Psoas muscle (tissue), 8 donors: ENCODE measurements around the gene AHNAK2. TPM values are rescaled to one million over a fixed set of nuclear protein-coding genes. Genes with fewer than 3 reads are reported as not detected.

Experiments
- ATAC-seq, 4 donors: fragments of 200-7000 bp; cut with Tn5 transposase; one replicate each; pipeline ENCODE4 v1.9.1; 2020; ENCODE audit warnings: moderate library complexity in 3 of 4, mild to moderate bottlenecking in 2 of 4
- DNase-seq, 2 donors: peaks; one replicate each; pipeline ENCODE4 v3.0.0-alpha.2; 2020
- H3K27ac ChIP-seq: fragments of 200-600 bp; one replicate; pipeline ENCODE4 v1.8.0; 2022
- H3K27me3 ChIP-seq, 3 donors: fragments of 200-600 bp in 1 of 3; one replicate each; pipeline versions ENCODE4 v1.6.1 to v1.8.0; 2013 to 2022; ENCODE audit warnings: low read length in 2 of 3, mild to moderate bottlenecking in 2 of 3, moderate library complexity in 1 of 3; ENCODE audit not compliant: insufficient read depth in 3 of 3
- H3K36me3 ChIP-seq, 2 donors: fragments of 200-600 bp in 1 of 2; one replicate each; pipeline versions ENCODE4 v1.6.1 to v1.8.0; 2013 to 2022; ENCODE audit warnings: low read depth in 1 of 2, mild to moderate bottlenecking in 1 of 2, moderate library complexity in 1 of 2; ENCODE audit not compliant: insufficient read depth in 1 of 2
- H3K4me1 ChIP-seq: fragments of 200-600 bp; one replicate; pipeline ENCODE4 v1.8.0; 2022
- H3K4me3 ChIP-seq: fragments of 200-600 bp; one replicate; pipeline ENCODE4 v1.8.0; 2022; ENCODE audit warnings: mild to moderate bottlenecking
- H3K9me3 ChIP-seq: fragments of 200-600 bp; one replicate; pipeline ENCODE4 v1.8.0; 2022
- WGBS, 3 donors: extraction: QIAGEN DNeasy Blood & Tissue Kit; methylation state at CpG; one replicate each; pipeline versions ENCODE4 v1.1.6 to v1.1.7; 2013; 5-methylcytosine and 5-hydroxymethylcytosine counted together
- intact Hi-C, 2 donors: fragments of 100-400 bp; cut with DNase I; formaldehyde crosslinking; loops; one replicate each; pipeline versions ENCODE4 v1.11.0 to v1.14.2; 2022
- polyA plus RNA-seq, 3 donors: library from polyadenylated mRNA; stranded (reverse); fragments of 200-250 nt; gene quantifications; one replicate each; pipeline ENCODE4 v1.2.3, GENCODE V29; 2013
- total RNA-seq, 4 donors: library from RNA; stranded (reverse); fragmentation: NEBNext Ultra II Directional in 2 of 4; extraction: Animal tissue kit (Norgen Biotek cat#: 25700) in 2 of 4; gene quantifications; one replicate each; pipeline versions ENCODE4 v1.2.1 to v1.2.4, GENCODE V29; 2021 to 2023
- TF ChIP-seq, protein P1 (sequence below): fragments of 200-600 bp; IDR thresholded peaks from one replicate; pipeline ENCODE4 v1.8.0; 2022; ENCODE audit warnings: antibody characterized with exemption
- donor health status: healthy with polysubstance abuse.
- donor health status: DM: no; HTN: no; CAD: no; lungs with moderate emphysema.
- donor health status: Bipolar disorder and iron deficiency.
- donor health status: healthy.
- donor health status: DM: yes; HTN: yes; CAD: no.
- donor health status: DM: no; HTN: no; CAD: no.
- donor health status: DM: no; HTN: no; CAD: no.
- donor health status: DM: yes; HTN: yes; CAD: no.

The AHNAK2 gene
- total and polyA plus RNA-seq, 7 donors = 0.69 to 4.7 (median 2.0) TPM

DNA sequence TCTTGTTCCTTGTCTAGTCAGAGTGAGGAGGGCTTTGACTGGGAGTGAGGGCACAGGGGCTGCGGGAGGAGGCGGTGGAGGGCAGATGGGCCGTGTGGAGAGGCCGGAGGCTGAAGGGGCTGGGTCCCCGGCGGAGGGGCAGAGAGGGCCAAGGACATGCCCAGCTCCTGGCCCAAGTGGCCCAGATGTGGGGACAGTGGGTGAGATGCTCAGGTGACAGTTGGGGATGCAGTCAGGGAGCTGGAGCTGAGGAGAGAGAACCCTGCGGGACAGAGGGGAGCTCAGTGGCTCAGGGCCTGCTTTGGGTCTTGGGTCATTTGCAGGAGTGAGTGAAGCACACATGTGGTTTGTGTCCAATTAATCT, 80.0 kb downstream of the AHNAK2 start:
- no peaks in the 10 kb centered on the region for H3K27me3 ChIP-seq
- H3K4me1 ChIP-seq = no peaks in the 10 kb centered on the region
- H3K27ac ChIP-seq = no peak overlapping the region
- ATAC-seq (no peak), DNase-seq (peak in 1 of 2 donors; percentile 38)
- H3K4me3 ChIP-seq = no peak overlapping the region
- TF ChIP-seq, protein P1, sequence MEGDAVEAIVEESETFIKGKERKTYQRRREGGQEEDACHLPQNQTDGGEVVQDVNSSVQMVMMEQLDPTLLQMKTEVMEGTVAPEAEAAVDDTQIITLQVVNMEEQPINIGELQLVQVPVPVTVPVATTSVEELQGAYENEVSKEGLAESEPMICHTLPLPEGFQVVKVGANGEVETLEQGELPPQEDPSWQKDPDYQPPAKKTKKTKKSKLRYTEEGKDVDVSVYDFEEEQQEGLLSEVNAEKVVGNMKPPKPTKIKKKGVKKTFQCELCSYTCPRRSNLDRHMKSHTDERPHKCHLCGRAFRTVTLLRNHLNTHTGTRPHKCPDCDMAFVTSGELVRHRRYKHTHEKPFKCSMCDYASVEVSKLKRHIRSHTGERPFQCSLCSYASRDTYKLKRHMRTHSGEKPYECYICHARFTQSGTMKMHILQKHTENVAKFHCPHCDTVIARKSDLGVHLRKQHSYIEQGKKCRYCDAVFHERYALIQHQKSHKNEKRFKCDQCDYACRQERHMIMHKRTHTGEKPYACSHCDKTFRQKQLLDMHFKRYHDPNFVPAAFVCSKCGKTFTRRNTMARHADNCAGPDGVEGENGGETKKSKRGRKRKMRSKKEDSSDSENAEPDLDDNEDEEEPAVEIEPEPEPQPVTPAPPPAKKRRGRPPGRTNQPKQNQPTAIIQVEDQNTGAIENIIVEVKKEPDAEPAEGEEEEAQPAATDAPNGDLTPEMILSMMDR = no peak
- H3K36me3 ChIP-seq = peaks cover 0 to 8% of the 10 kb centered on the region in 2 donors
- no peaks in the 10 kb centered on the region for H3K9me3 ChIP-seq
- intact Hi-C loops = no loop called here
- WGBS, 3 donors = 94 to 96% (median 94%) methylated on average over 7 of the region's 7 CpGs

- 85 to 91% (median 87%) methylated on average over 37 of the region's 37 CpGs for WGBS, 3 donors
- DNase-seq = peak; percentile 14 to 48
- intact Hi-C loops = no loop called here
Observed at GRCh38 chr14:104897330-104898194, 80.6 kb downstream of the AHNAK2 start.

GRCh38 chr14:104895786-104896661, 82.2 kb downstream of the AHNAK2 start:
- DNase-seq (peak; percentile 23 to 48), ATAC-seq (peak in 1 of 4 donors; percentile 15)
- Histone ChIP-seq H3K4me3 (no peak overlapping the region), H3K9me3 (no peaks in the 10 kb centered on the region), H3K27me3 (no peaks in the 10 kb centered on the region), H3K27ac (no peak overlapping the region), H3K36me3 (peaks cover 0 to 8% of the 10 kb centered on the region in 2 donors), H3K4me1 (no peaks in the 10 kb centered on the region)
- WGBS, 3 donors = 55 to 64% (median 57%) methylated on average over 28 to 34 of the region's 34 CpGs
- intact Hi-C loops = loop anchor here in 1 of 2 donors (1.0 kb wide), 1 partner anchor 149 kb away; no protein-coding TSS in a partner anchor
- TF ChIP-seq, protein P1 = no peak

More at GRCh38 chr14:104897330-104898194, 80.6 kb downstream of the AHNAK2 start:
- no peaks in the 10 kb centered on the region for H3K4me1 ChIP-seq
- H3K27me3 ChIP-seq = no peaks in the 10 kb centered on the region
- no peaks in the 10 kb centered on the region for H3K9me3 ChIP-seq
- TF ChIP-seq, protein P1 = no peak
- no peak overlapping the region for H3K4me3 ChIP-seq
- peaks cover 0 to 8% of the 10 kb centered on the region in 2 donors for H3K36me3 ChIP-seq
- no peak overlapping the region for H3K27ac ChIP-seq
- peak in 1 of 4 donors; percentile 10 for ATAC-seq

- ATAC-seq (peak in 1 of 4 donors; percentile 10), DNase-seq (peak; percentile 12 to 45)
- 55 to 74% (median 58%) methylated on average over 9 of the region's 9 CpGs for WGBS, 3 donors
- no peak overlapping the region for H3K4me3 ChIP-seq
- peaks cover 0 to 8% of the 10 kb centered on the region in 2 donors for H3K36me3 ChIP-seq
- no peaks in the 10 kb centered on the region for H3K27me3 ChIP-seq
- H3K9me3 ChIP-seq = no peaks in the 10 kb centered on the region
- intact Hi-C loops = no loop called here
- no peak overlapping the region for H3K27ac ChIP-seq
- H3K4me1 ChIP-seq = no peaks in the 10 kb centered on the region
- TF ChIP-seq, protein P1 = no peak
Observed at GRCh38 chr14:104895207-104895785, 82.9 kb downstream of the AHNAK2 start.
